HUES48 (cell line): Measurements from ENCODE around the gene PRSS12.

Source experiments
- H3K27ac ChIP-seq: one replicate; pipeline ENCODE4 v1.7.0; 2013; ENCODE audit warnings: low read depth, low read length, inconsistent platforms
- H3K27me3 ChIP-seq: 2 replicates; pipeline ENCODE4 v1.6.1; 2013; ENCODE audit warnings: mild to moderate bottlenecking, low read length; ENCODE audit not compliant: control insufficient read depth, insufficient read depth
- H3K36me3 ChIP-seq: 2 replicates; pipeline ENCODE4 v1.6.1; 2013; ENCODE audit warnings: low read length; ENCODE audit not compliant: control insufficient read depth, insufficient read depth
- H3K4me1 ChIP-seq: 2 replicates; pipeline ENCODE4 v1.6.1; 2013; ENCODE audit warnings: mild to moderate bottlenecking, low read length; ENCODE audit not compliant: control insufficient read depth, insufficient read depth
- H3K4me3 ChIP-seq: 2 replicates; pipeline ENCODE4 v1.5.1; 2013; ENCODE audit warnings: mild to moderate bottlenecking, low read depth, low read length
- H3K9ac ChIP-seq: 2 replicates; pipeline ENCODE4 v1.6.1; 2013; ENCODE audit warnings: mild to moderate bottlenecking, low read depth, low read length, moderate library complexity
- H3K9me3 ChIP-seq: 2 replicates; pipeline ENCODE4 v1.6.1; 2013; ENCODE audit warnings: low read length; ENCODE audit not compliant: control insufficient read depth, insufficient read depth

PRSS12 gene

GRCh38 chr4:118287711-118288451 lies 64.9 kb downstream of the PRSS12 start:
- H3K9me3 ChIP-seq: no peaks in the 10 kb centered on the region
- H3K36me3 ChIP-seq: no peaks in the 10 kb centered on the region
- no peaks in the 10 kb centered on the region for H3K27me3 ChIP-seq
- no peak overlapping the region for H3K9ac ChIP-seq
- no peaks in the 10 kb centered on the region; the same call in 1 of the 2 replicates for H3K4me1 ChIP-seq
- no peak overlapping the region for H3K27ac ChIP-seq
- no peak overlapping the region for H3K4me3 ChIP-seq

- H3K27ac ChIP-seq: no peak overlapping the region
- H3K27me3 ChIP-seq: no peaks in the 10 kb centered on the region
- H3K4me1 ChIP-seq: no peaks in the 10 kb centered on the region; the same call in 1 of the 2 replicates
- H3K36me3 ChIP-seq: no peaks in the 10 kb centered on the region
- no peak overlapping the region for H3K9ac ChIP-seq
- H3K9me3 ChIP-seq: no peaks in the 10 kb centered on the region
- H3K4me3 ChIP-seq: no peak overlapping the region
These were observed 66.1 kb downstream of the PRSS12 start for GRCh38 chr4:118286685-118287084.

GRCh38 chr4:118285931-118286330 lies 66.9 kb downstream of the PRSS12 start:
- H3K27ac ChIP-seq: no peak overlapping the region
- no peak overlapping the region for H3K4me3 ChIP-seq
- H3K27me3 ChIP-seq: no peaks in the 10 kb centered on the region
- H3K9ac ChIP-seq: no peak overlapping the region
- no peaks in the 10 kb centered on the region for H3K9me3 ChIP-seq
- peaks cover 3% of the 10 kb centered on the region; the same call in 1 of the 2 replicates for H3K4me1 ChIP-seq
- H3K36me3 ChIP-seq: peaks cover 7% of the 10 kb centered on the region

- Histone ChIP-seq H3K9ac (no peak overlapping the region), H3K4me3 (no peak overlapping the region), H3K9me3 (no peaks in the 10 kb centered on the region), H3K27me3 (no peaks in the 10 kb centered on the region), H3K4me1 (peaks cover 15% of the 10 kb centered on the region), H3K36me3 (peaks cover 25% of the 10 kb centered on the region), H3K27ac (no peak overlapping the region)
These were observed 68.6 kb downstream of the PRSS12 start for GRCh38 chr4:118284169-118284568.

- Histone ChIP-seq H3K27me3 (no peaks in the 10 kb centered on the region), H3K9me3 (no peaks in the 10 kb centered on the region), H3K27ac (peak overlapping the region; percentile 92), H3K4me3 (no peak overlapping the region), H3K4me1 (peaks cover 19% of the 10 kb centered on the region), H3K9ac (no peak overlapping the region), H3K36me3 (peaks cover 25% of the 10 kb centered on the region)
These were observed 70.1 kb downstream of the PRSS12 start for GRCh38 chr4:118282692-118283091.

GRCh38 chr4:118281611-118282442 lies 71.0 kb downstream of the PRSS12 start:
- Histone ChIP-seq H3K4me1 (peaks cover 19% of the 10 kb centered on the region), H3K27me3 (no peaks in the 10 kb centered on the region), H3K36me3 (peaks cover 25% of the 10 kb centered on the region), H3K9me3 (no peaks in the 10 kb centered on the region), H3K4me3 (no peak overlapping the region), H3K9ac (peak overlapping the region; percentile 97; the same call in 1 of the 2 replicates), H3K27ac (peak overlapping the region; percentile 92)

- peaks cover 19% of the 10 kb centered on the region for H3K4me1 ChIP-seq
- peaks cover 25% of the 10 kb centered on the region for H3K36me3 ChIP-seq
- peak overlapping the region; percentile 92 for H3K27ac ChIP-seq
- H3K4me3 ChIP-seq: peak overlapping the region; percentile 96; the same call in 1 of the 2 replicates
- peak overlapping the region; percentile 97 for H3K9ac ChIP-seq
- H3K9me3 ChIP-seq: no peaks in the 10 kb centered on the region
- H3K27me3 ChIP-seq: no peaks in the 10 kb centered on the region
These were observed 72.1 kb downstream of the PRSS12 start for GRCh38 chr4:118280501-118281218.

GRCh38 chr4:118279920-118280432 lies 72.8 kb downstream of the PRSS12 start:
- no peaks in the 10 kb centered on the region for H3K27me3 ChIP-seq
- H3K27ac ChIP-seq: peak overlapping the region; percentile 92
- H3K4me3 ChIP-seq: peak overlapping the region; percentile 96
- peak overlapping the region; percentile 97 for H3K9ac ChIP-seq
- peaks cover 25% of the 10 kb centered on the region for H3K36me3 ChIP-seq
- peaks cover 19% of the 10 kb centered on the region for H3K4me1 ChIP-seq
- H3K9me3 ChIP-seq: no peaks in the 10 kb centered on the region

GRCh38 chr4:118279328-118279727 lies 73.5 kb downstream of the PRSS12 start:
- H3K27ac ChIP-seq: peak overlapping the region; percentile 92
- no peaks in the 10 kb centered on the region for H3K27me3 ChIP-seq
- H3K9ac ChIP-seq: peak overlapping the region; percentile 97
- no peaks in the 10 kb centered on the region for H3K9me3 ChIP-seq
- H3K36me3 ChIP-seq: peaks cover 25% of the 10 kb centered on the region
- peak overlapping the region; percentile 96 for H3K4me3 ChIP-seq
- peaks cover 19% of the 10 kb centered on the region for H3K4me1 ChIP-seq

GRCh38 chr4:118278473-118279274 lies 74.1 kb downstream of the PRSS12 start:
- peaks cover 25% of the 10 kb centered on the region for H3K36me3 ChIP-seq
- H3K4me1 ChIP-seq: peaks cover 19% of the 10 kb centered on the region
- no peaks in the 10 kb centered on the region for H3K27me3 ChIP-seq
- H3K27ac ChIP-seq: peak overlapping the region; percentile 92
- peak overlapping the region; percentile 96 for H3K4me3 ChIP-seq
- H3K9ac ChIP-seq: peak overlapping the region; percentile 97
- H3K9me3 ChIP-seq: no peaks in the 10 kb centered on the region
